ENCODE data around the gene KIF22.

DNA sequence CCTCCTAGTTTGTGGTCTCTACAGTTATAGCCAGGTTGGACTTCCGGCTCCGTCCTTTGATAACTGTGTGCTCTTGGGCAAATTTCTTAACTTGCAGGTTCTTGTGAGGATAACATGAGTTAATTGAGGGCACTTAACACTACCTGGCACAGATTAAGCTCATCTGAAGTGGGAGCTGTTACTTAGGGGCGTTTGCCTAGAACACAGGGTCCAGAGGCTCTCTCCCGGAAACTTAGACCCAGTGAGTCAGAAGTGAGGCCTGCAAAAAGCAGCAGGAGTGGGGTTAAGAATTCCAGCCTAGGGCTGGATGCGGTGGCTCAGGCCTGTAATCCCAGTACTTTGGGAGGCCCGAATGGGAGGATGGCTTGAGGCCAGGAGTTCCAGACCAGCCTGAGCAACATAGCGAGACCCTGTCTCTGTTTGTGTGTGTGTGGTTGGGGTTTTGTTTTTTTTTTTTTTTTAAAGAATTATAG, 31.1 kb downstream of the KIF22 start:
- TF ChIP-seq, protein P1, sequence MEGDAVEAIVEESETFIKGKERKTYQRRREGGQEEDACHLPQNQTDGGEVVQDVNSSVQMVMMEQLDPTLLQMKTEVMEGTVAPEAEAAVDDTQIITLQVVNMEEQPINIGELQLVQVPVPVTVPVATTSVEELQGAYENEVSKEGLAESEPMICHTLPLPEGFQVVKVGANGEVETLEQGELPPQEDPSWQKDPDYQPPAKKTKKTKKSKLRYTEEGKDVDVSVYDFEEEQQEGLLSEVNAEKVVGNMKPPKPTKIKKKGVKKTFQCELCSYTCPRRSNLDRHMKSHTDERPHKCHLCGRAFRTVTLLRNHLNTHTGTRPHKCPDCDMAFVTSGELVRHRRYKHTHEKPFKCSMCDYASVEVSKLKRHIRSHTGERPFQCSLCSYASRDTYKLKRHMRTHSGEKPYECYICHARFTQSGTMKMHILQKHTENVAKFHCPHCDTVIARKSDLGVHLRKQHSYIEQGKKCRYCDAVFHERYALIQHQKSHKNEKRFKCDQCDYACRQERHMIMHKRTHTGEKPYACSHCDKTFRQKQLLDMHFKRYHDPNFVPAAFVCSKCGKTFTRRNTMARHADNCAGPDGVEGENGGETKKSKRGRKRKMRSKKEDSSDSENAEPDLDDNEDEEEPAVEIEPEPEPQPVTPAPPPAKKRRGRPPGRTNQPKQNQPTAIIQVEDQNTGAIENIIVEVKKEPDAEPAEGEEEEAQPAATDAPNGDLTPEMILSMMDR (IDR thresholded peaks at IDR 0.05) = no peak
- no peak for TF ChIP-seq POLR2A (IDR thresholded peaks at IDR 0.05)
